GM12875 (cell line): Measurements from ENCODE around the gene LCLAT1.
"Not testable (repeated sequence)": the region's sequence is repeated elsewhere in the genome, so short reads cannot be mapped to it uniquely, and the experiment has no call there.

Source experiments
- H3K4me3 ChIP-seq: one replicate; pipeline ENCODE4 v1.5.1; 2011; ENCODE audit warnings: low read depth, low read length, control low read depth
- TF ChIP-seq, protein P1 (sequence below): IDR thresholded peaks from 2 replicates; pipeline ENCODE4 v1.5.1; 2011; ENCODE audit warnings: low read depth, mild to moderate bottlenecking, control low read depth, inconsistent platforms, low read length, moderate library complexity, borderline replicate concordance; ENCODE audit not compliant: insufficient read depth

The LCLAT1 gene

DNA sequence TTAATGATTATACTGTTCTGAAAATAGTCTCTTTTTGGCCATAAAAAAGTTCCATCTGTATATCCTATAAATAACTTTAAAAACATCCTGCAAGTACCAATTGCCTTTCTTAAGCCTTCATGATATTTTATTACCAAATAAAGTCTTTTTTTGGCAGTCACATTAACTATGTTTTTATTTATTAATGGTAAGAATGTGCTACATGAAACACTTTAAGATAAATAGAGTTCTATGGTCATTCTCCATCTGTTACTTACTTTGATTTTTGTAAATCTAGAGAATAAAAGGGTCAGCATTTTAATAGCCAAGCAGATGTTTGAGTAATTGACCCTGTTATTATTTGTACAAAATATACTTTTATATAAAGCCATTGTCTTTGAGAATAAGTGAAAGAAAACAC lies 52.6 kb downstream of the LCLAT1 start:
- TF ChIP-seq, protein P1, sequence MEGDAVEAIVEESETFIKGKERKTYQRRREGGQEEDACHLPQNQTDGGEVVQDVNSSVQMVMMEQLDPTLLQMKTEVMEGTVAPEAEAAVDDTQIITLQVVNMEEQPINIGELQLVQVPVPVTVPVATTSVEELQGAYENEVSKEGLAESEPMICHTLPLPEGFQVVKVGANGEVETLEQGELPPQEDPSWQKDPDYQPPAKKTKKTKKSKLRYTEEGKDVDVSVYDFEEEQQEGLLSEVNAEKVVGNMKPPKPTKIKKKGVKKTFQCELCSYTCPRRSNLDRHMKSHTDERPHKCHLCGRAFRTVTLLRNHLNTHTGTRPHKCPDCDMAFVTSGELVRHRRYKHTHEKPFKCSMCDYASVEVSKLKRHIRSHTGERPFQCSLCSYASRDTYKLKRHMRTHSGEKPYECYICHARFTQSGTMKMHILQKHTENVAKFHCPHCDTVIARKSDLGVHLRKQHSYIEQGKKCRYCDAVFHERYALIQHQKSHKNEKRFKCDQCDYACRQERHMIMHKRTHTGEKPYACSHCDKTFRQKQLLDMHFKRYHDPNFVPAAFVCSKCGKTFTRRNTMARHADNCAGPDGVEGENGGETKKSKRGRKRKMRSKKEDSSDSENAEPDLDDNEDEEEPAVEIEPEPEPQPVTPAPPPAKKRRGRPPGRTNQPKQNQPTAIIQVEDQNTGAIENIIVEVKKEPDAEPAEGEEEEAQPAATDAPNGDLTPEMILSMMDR = no peak
- no peak overlapping the region for H3K4me3 ChIP-seq

DNA sequence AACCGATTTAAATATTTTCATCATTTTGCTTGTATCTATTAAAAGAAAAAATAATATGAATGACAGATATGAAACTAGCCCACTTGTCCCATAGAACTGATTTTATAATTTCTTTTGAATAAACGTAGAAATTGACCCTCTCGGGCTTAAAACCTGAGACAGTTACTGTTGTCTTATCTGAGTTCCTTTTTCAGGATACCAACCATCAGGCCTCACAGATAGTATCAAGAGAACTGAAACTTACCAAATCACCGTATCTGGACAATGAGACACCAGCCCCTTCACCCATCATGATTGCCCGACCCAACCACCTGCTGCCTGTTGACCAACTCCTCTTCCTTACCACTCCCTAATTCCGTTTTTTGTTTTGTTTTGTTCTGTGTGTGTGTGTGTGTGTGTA lies 53.7 kb downstream of the LCLAT1 start:
- H3K4me3 ChIP-seq = no peak overlapping the region
- TF ChIP-seq, protein P1 = no peak

DNA sequence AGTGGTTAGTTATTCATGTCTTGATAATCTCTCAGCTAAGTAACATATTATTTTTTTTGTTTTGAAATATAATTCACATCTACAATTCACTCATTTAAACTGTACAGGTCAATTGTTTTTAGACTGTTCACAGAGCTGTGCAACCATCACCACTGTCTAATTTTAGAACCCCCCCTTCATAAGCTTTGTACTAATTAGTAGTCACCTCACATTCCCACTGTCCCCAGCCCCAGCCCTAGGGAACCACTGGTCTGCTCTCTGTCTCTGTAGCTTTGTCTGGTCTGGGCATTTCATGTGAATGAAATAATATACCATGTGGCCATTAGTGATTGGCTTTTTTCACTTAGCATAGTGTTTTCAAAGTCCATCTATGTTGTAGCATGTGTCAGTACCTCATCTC lies 55.3 kb downstream of the LCLAT1 start:
- TF ChIP-seq, protein P1 = no peak
- H3K4me3 ChIP-seq = no peak overlapping the region

DNA sequence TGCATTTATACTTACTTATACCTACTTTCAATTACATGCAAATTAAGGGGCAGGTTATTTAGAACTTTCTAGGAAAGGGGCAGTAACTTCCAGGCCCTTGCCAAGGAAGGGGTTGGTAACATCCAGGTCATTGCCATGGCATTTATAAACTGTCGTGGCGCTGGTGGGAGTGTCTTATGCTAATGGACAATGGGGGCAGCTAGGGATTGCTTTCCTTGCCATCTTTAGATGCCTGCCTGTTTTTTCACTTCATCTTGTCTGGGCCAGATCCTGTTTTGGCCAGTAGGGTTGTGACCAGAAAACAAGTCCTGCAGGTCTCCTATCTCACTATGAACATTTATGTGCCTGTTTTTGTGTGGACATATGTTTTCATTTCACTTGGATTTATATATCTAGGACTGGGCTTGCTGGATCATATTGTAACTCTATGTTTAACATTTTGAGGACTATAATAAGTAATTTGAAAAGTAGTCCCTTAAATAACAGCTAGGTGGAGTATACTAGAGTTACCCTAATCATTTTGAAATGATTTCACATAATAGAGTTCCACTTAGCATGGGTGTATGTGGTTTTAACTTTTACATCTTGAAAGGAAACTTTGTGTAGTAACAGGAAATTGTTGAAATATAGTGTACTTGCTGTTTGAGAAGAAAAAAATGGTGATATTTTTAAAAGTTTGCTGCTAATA lies 56.1 kb downstream of the LCLAT1 start:
- H3K4me3 ChIP-seq = no peak overlapping the region
- TF ChIP-seq, protein P1 = no peak

DNA sequence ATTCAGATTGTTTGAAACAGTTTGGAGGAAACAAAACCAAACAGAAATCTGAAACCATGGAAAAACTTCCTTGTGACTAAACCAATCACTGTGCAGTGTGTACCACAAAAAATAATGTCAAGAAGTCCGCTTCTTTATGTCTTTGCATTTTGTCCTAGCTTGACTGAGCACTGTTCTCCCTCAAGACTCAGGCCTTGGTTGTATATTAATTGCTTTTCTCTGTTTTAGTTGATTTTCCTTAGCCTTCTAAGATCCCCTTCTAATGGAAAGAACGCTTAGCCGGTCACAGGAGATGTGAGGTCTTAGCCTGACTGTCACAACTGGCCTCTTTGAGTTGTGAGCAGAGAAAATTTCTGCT lies 56.6 kb downstream of the LCLAT1 start:
- no peak overlapping the region for H3K4me3 ChIP-seq
- TF ChIP-seq, protein P1 = no peak

DNA sequence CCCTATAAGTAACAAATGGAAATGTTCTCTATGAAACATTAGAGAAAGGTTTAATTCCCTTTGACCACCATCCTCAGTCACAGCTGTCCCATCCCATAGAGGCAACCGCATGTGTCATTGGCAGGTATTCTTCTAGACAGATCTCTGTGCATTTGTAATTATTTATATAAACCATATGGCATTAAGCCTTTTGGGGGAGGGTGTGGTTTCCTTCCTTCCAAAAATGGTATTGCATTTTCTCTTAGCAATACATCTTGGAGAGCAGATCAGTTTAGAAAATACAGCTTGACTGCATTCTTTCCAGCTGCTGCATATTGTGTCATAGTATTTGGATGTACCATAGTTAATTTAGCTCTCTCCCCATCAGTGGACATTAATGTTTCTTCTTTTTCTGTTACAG lies 57.7 kb downstream of the LCLAT1 start:
- no peak overlapping the region for H3K4me3 ChIP-seq
- TF ChIP-seq, protein P1 = no peak

DNA sequence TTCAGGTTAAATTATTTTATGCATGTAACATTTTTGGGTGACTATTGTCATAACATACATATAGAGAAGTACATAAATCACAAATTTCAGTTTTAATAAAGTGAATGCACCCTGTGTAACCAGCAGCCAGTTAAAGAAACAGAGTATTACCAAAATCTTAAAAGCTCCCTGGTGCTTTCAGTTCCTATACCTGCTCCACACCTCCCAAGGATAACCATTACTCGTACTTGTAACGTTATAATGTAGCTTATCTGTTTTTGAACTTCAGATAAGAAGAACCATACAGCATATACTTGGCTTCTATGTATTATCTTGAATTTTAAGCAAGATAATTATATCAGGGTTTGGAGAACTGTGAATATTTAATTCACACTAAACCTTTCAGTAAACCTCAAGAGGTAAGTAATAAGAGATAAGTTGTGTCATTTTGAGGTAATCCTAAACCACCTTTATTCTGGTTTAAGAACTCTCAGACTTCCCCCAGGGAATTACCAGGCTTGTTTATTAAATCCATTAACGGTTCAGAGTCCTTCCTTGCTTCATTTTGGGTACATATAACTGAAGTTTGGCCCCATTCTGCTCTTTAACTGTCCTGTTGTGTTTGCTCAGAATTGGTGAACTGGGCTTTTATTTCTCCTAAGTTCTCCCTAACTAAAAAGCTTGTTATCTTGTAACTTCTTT lies 58.6 kb downstream of the LCLAT1 start:
- TF ChIP-seq, protein P1 = no peak
- H3K4me3 ChIP-seq = no peak overlapping the region

DNA sequence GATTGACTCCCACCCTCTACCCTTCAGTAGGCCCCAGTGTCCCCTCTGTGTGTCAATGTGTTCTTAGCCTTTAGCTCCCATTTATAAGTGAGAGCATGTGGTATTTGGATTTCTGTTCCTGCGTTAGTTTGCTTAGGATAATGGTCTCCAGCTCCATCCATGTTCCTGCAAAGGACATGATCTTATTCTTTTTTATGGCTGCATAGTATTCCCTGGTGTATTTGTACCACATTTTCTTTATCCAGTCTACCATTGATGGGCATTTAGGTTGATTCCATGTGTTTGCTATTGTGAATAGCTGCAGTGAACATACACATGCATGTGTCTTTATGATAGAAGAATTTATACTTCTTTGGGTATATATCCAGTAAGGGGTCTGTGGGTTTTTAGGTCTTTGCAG lies 60.4 kb downstream of the LCLAT1 start:
- H3K4me3 ChIP-seq = not testable (repeated sequence)
